Motor neuron (in vitro differentiated cells): Measurements from ENCODE around the gene PRKCZ. TPM values are rescaled to one million over a fixed set of nuclear protein-coding genes. Genes with fewer than 3 reads are reported as not detected.

ENCODE experiments used
- ATAC-seq, 8 experiments: fragments of 200-7000 bp; cut with Tn5 transposase; replicated peaks in 6 of 8; 2 replicates each; pipeline ENCODE4 v1.8.0; 2021; ENCODE audit warnings: mild to moderate bottlenecking in 8 of 8, moderate library complexity in 8 of 8
- H3K27ac ChIP-seq, 2 donors: fragments of 250-450 bp; sonication (Bioruptor Pico); 2 replicates each; pipeline ENCODE4 v1.9.0; 2021; ENCODE audit warnings: antibody characterized with exemption in 2 of 2, mild to moderate bottlenecking in 2 of 2, moderate library complexity in 1 of 2
- H3K4me1 ChIP-seq, 2 donors: fragments of 250-450 bp; sonication (Bioruptor Pico); replicated peaks in 1 of 2; 2 replicates each; pipeline ENCODE4 v1.6.1; 2021; ENCODE audit warnings: antibody characterized with exemption in 2 of 2, mild to moderate bottlenecking in 2 of 2, moderate library complexity in 1 of 2
- H3K4me3 ChIP-seq, 5 donors: fragments of 250-450 bp; sonication (Bioruptor Pico); 2 replicates each; pipeline ENCODE4 v1.9.0; 2021; ENCODE audit warnings: antibody characterized with exemption in 5 of 5, mild to moderate bottlenecking in 5 of 5, moderate library complexity in 4 of 5
- WGBS, 10 experiments: fragments of 450-650 bp; shearing (Covaris generic); methylation state at CpG; one replicate each; pipeline ENCODE4 v1.0.0; 2022; 5-methylcytosine and 5-hydroxymethylcytosine counted together
- in situ Hi-C, 9 experiments: fragments of 400-800 bp; cut with MboI; loops; one replicate each; pipeline ENCODE4 v1.15.0; 2021; ENCODE audit warnings: low sequenced_read_pairs in 9 of 9, low pct_unique_long_range_greater_than_20kb in 2 of 9; ENCODE audit not compliant: unreplicated experiment in 9 of 9
- total RNA-seq, 8 experiments: library from RNA; unstranded; fragments of 300-600 nt; gene quantifications; 2 replicates each; pipeline versions ENCODE4 v1.2.3 to v1.2.4, GENCODE V29; 2022

PRKCZ gene
- total RNA-seq, 8 experiments from 2014 or later, result 1.1 to 39.0 (median 23.6) TPM

DNA sequence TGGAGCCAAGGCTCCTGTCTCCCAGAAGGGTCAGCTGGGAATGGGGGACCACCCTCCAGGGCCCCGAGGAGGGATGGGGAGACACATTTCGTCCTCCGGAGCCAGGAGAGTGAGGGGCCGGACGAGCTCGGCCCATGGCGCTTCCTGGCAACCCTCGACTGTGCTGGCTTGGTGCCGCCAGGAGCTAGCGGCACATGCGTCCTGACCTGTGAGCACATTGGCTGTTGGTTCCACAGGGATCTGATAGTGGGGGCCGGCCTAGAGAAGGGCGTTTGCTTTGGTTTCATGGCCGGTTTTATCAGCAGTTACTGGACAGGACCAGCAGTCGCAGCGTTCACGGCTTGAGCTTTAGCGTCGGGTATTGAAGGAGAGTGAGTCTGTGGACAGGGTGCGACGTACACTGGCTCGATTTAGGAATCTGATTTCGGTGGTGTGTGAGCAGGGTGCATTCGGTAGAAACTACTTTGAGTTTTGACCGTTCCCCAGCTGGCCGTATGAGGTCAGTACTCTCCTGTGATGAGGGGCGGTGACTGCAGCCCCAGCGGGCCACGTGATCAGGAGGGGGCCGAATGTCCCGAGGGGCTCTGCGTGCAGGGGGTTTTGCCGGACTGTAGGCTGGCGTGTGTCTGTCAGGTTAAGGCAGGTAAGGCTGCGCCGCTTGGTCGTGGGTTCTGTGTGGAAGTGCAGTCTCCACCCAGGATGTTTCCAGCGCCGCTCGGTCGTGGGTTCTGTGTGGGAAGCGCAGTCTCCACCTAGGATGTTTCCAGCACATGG, 125.7 kb downstream of the PRKCZ start:
- peaks cover 26 to 32% of the 10 kb centered on the region in 2 donors for H3K4me1 ChIP-seq
- in situ Hi-C loops, result loop anchor here in 3 of 9 experiments (25.0 kb wide), 1 partner anchor 211 kb away; the partner anchor contains the start of genes MORN1 (in 3 of the 3) and RER1 (in 3 of the 3)
- no peak for ATAC-seq
- WGBS, 10 experiments, result 63 to 100% (median 91%) methylated on average over 1 to 29 of the region's 42 CpGs; no CpG with 5 or more reads in 2 of the 10 experiments
- no peak overlapping the region for H3K27ac ChIP-seq
- H3K4me3 ChIP-seq, result no peak overlapping the region

DNA sequence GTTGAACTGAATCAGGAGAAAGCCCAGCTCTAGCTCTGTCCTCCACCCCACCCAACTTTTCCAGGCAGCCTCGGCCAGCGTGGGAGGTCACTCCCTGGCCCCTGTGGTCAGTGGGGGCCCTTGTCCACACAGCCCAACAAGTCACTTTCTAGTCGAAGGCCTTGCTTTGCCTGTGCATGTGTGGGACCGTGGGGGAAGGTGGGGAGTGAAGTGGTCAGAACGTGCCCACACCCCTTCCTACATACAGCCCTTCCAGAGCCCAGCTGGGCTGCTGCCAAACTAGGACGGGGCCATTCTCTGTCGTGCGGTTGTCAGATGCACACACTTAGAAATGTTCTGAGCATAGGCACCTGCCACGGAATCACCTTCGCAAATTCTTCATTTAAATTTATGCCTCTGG, 126.4 kb downstream of the PRKCZ start:
- in situ Hi-C loops, result loop anchor here in 3 of 9 experiments (25.0 kb wide), 1 partner anchor 211 kb away; the partner anchor contains the start of genes MORN1 (in 3 of the 3) and RER1 (in 3 of the 3)
- no peak overlapping the region for H3K4me3 ChIP-seq
- H3K4me1 ChIP-seq, result peaks cover 26 to 32% of the 10 kb centered on the region in 2 donors
- 45 to 100% (median 84%) methylated on average over 1 to 7 of the region's 10 CpGs; no CpG with 5 or more reads in 3 of the 10 experiments for WGBS, 10 experiments
- no peak overlapping the region for H3K27ac ChIP-seq
- no peak for ATAC-seq

DNA sequence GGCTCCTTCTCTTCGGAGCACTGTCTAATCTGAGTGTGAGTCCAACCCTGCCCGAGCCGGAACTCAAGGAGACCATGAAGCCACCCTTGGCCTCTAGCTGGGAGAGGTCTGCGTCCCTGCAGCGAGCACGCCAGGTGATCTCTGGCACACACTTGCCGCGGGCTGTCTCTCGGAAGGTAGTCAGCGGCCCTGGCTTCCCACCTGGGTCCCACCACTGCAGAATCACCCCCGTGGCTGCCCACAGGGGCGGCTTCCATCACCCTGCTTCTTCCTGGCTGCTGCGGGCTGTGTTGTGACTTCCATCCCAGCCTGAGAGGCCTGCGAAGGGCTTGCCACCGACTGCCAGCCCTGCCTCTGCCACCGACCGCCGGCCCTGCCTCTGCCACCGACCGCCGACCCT, 127.3 kb downstream of the PRKCZ start:
- Histone ChIP-seq H3K4me1 (peaks cover 26 to 32% of the 10 kb centered on the region in 2 donors), H3K4me3 (no peak overlapping the region), H3K27ac (peak overlapping the region in 1 of 2 donors; percentile 62)
- in situ Hi-C loops, result loop anchor here in 3 of 9 experiments (25.0 kb wide), 1 partner anchor 210 kb away; the partner anchor contains the start of genes MORN1 (in 3 of the 3) and RER1 (in 3 of the 3)
- no peak for ATAC-seq
- WGBS, 10 experiments, result 87 to 100% (median 93%) methylated on average over 3 to 10 of the region's 21 CpGs; no CpG with 5 or more reads in 7 of the 10 experiments

- WGBS, 10 experiments, result 72 to 94% (median 80%) methylated on average over 1 to 12 of the region's 18 CpGs; no CpG with 5 or more reads in 1 of the 10 experiments
- Histone ChIP-seq H3K27ac (peak overlapping the region; percentile 17 to 62), H3K4me3 (no peak overlapping the region), H3K4me1 (peaks cover 26 to 32% of the 10 kb centered on the region in 2 donors)
- in situ Hi-C loops, result loop anchor here in 3 of 9 experiments (25.0 kb wide), 1 partner anchor 209 kb away; the partner anchor contains the start of genes MORN1 (in 3 of the 3) and RER1 (in 3 of the 3)
- no peak for ATAC-seq
Measured at GRCh38 chr1:2177946-2178538, 127.8 kb downstream of the PRKCZ start.

- Histone ChIP-seq H3K27ac (peak overlapping the region; percentile 17 to 62), H3K4me3 (no peak overlapping the region), H3K4me1 (peaks cover 26 to 32% of the 10 kb centered on the region in 2 donors)
- ATAC-seq, result peak in 2 of 8 experiments; percentile 0 to 1
- WGBS, 10 experiments, result 80 to 87% (median 83%) methylated on average over 1 to 4 of the region's 16 CpGs; no CpG with 5 or more reads in 5 of the 10 experiments
- in situ Hi-C loops, result loop anchor here in 3 of 9 experiments (25.0 kb wide), 1 partner anchor 208 kb away; the partner anchor contains the start of genes MORN1 (in 3 of the 3) and RER1 (in 3 of the 3)
Measured at GRCh38 chr1:2178875-2179274, 128.7 kb downstream of the PRKCZ start.

DNA sequence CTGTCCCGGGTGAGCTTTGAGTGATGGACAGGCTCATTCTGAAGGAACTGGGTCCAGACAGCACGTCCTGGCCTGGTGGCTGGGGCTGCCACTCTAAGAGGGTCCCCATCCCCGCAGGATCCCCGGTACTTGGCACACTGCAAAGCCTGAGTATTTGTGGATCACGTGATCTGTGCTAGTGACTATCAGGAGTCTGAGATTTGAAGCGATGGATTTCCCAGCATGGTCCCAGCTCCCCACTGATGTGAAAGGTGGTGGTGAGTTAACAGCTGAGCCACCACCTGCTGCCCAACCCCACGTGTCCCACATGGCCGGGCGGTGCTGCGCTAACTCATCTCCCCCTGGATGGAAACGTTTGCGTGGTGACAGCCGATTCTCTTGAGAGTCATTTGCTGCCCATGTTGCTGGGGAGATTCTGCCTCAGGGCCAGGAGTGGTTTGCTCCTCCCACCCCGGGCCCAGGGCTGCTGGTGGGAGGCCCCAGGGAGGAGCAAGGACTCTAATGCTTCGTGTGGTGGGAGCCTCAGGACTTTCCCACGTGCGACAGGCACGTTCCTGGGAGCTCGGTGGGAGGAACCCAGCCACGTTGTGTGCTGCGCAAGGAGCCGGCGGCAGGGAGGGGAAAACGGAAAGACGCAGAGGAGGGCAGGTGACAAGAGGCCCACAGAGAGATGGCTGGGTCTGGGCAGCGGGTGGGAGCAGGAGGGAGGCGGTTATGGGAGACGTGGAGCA, 129.2 kb downstream of the PRKCZ start:
- in situ Hi-C loops, result loop anchor here in 3 of 9 experiments (25.0 kb wide), 1 partner anchor 208 kb away; the partner anchor contains the start of genes MORN1 (in 3 of the 3) and RER1 (in 3 of the 3)
- ATAC-seq, result peak; percentile 14 to 90 (median 85)

GRCh38 chr1:2180297-2181245, 130.4 kb downstream of the PRKCZ start:
- Histone ChIP-seq H3K27ac (peak overlapping the region; percentile 22 to 80), H3K4me1 (peaks cover 26 to 30% of the 10 kb centered on the region in 2 donors), H3K4me3 (no peak overlapping the region)
- in situ Hi-C loops, result loop anchor here in 3 of 9 experiments (25.0 kb wide), 1 partner anchor 207 kb away; the partner anchor contains the start of genes MORN1 (in 3 of the 3) and RER1 (in 3 of the 3)
- WGBS, 10 experiments, result 60 to 97% (median 92%) methylated on average over 1 to 41 of the region's 58 CpGs; no CpG with 5 or more reads in 2 of the 10 experiments
- no peak for ATAC-seq

More for the DNA sequence above, 129.2 kb downstream of the PRKCZ start:
- Histone ChIP-seq H3K4me3 (no peak overlapping the region), H3K4me1 (peaks cover 26 to 30% of the 10 kb centered on the region in 2 donors), H3K27ac (peak overlapping the region; percentile 22 to 80)
- 0 to 80% (median 35%) methylated on average over 1 to 15 of the region's 28 CpGs; no CpG with 5 or more reads in 2 of the 10 experiments for WGBS, 10 experiments

GRCh38 chr1:2181271-2181670, 131.1 kb downstream of the PRKCZ start:
- in situ Hi-C loops, result loop anchor here in 3 of 9 experiments (25.0 kb wide), 1 partner anchor 206 kb away; the partner anchor contains the start of genes MORN1 (in 3 of the 3) and RER1 (in 3 of the 3)
- WGBS, 10 experiments, result 80 to 100% methylated on average over 1 of the region's 14 CpGs; no CpG with 5 or more reads in 8 of the 10 experiments
- no peak overlapping the region for H3K4me3 ChIP-seq
- H3K4me1 ChIP-seq, result peaks cover 26 to 30% of the 10 kb centered on the region in 2 donors
- no peak for ATAC-seq
- H3K27ac ChIP-seq, result no peak overlapping the region

- in situ Hi-C loops, result loop anchor here in 3 of 9 experiments (25.0 kb wide), 1 partner anchor 206 kb away; the partner anchor contains the start of genes MORN1 (in 3 of the 3) and RER1 (in 3 of the 3)
- H3K27ac ChIP-seq, result no peak overlapping the region
- WGBS, 10 experiments, result 80 to 100% (median 81%) methylated on average over 1 to 5 of the region's 11 CpGs; no CpG with 5 or more reads in 5 of the 10 experiments
- no peak overlapping the region for H3K4me3 ChIP-seq
- ATAC-seq, result no peak
- peaks cover 26 to 30% of the 10 kb centered on the region in 2 donors for H3K4me1 ChIP-seq
Measured at GRCh38 chr1:2181752-2182151, 131.5 kb downstream of the PRKCZ start.

GRCh38 chr1:2182376-2182775, 132.2 kb downstream of the PRKCZ start:
- 40 to 96% (median 76%) methylated on average over 1 to 13 of the region's 13 CpGs; no CpG with 5 or more reads in 6 of the 10 experiments for WGBS, 10 experiments
- Histone ChIP-seq H3K4me1 (peaks cover 26 to 30% of the 10 kb centered on the region in 2 donors), H3K4me3 (no peak overlapping the region), H3K27ac (no peak overlapping the region)
- in situ Hi-C loops, result loop anchor here in 3 of 9 experiments (25.0 kb wide), 1 partner anchor 205 kb away; the partner anchor contains the start of genes MORN1 (in 3 of the 3) and RER1 (in 3 of the 3)
- no peak for ATAC-seq

GRCh38 chr1:2183937-2184334, 133.7 kb downstream of the PRKCZ start:
- no peak overlapping the region for H3K27ac ChIP-seq
- ATAC-seq, result no peak
- WGBS, 10 experiments, result 60 to 100% (median 83%) methylated on average over 1 to 8 of the region's 15 CpGs; no CpG with 5 or more reads in 3 of the 10 experiments
- peaks cover 14 to 18% of the 10 kb centered on the region in 2 donors for H3K4me1 ChIP-seq
- in situ Hi-C loops, result loop anchor here in 3 of 9 experiments (25.0 kb wide), 1 partner anchor 203 kb away; the partner anchor contains the start of genes MORN1 (in 3 of the 3) and RER1 (in 3 of the 3)
- no peak overlapping the region for H3K4me3 ChIP-seq
